ENCODE results near the gene MAFG. TPM values are rescaled to one million over a fixed set of nuclear protein-coding genes. Genes with fewer than 3 reads are reported as not detected.

MAFG gene
- total and polyA plus RNA-seq, 2 of the 13 experiments (the other 11 are each of a cell fraction or from before 2014, with no cell fraction given), result 14.5 to 20.0 TPM

DNA sequence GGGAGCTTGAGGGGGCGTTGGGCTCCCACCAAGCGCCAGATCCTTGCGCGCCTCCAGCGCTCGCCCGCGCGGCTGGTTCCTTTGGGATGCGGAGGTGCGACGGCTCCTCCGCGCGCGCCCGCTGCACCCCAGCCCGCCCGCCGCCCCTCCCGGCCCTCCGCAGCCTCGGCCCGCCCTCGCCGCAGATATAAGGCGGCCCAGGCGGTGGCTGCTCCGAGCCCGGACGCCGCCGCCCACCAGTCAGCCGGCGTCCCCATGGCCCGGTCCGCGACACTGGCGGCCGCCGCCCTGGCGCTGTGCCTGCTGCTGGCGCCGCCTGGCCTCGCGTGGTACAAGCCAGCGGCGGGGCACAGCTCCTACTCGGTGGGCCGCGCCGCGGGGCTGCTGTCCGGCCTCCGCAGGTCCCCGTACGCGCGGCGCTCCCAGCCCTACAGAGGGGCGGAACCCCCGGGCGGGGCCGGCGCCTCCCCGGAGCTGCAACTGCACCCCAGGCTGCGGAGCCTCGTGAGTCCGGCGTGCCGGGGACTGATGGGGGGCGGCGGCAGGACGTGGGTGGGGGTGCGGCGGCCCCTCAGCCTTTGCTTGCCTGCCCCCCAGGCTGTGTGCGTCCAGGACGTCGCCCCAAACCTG lies 25.4 kb downstream of the MAFG start, which contains the start of gene NPB (continued):
- no peak for TF ChIP-seq NPAS2 (CRISPR knock-in tag; IDR thresholded peaks at IDR 0.05; ENCODE audit: borderline replicate concordance)
- no peak for TF ChIP-seq MIER3 (CRISPR knock-in tag; IDR thresholded peaks at IDR 0.05; ENCODE audit: borderline replicate concordance)
- peak; percentile 47 for TF ChIP-seq YY1 (IDR thresholded peaks at IDR 0.05; ENCODE audit: insufficient read depth, insufficient replicate concordance, low read depth, low read length)
- no peak for TF ChIP-seq HNF4G (IDR thresholded peaks at IDR 0.05; ENCODE audit: borderline replicate concordance, low read depth, low read length)
- TF ChIP-seq HNF4G (CRISPR knock-in tag; IDR thresholded peaks at IDR 0.05; ENCODE audit: borderline replicate concordance, low read depth), result peak; percentile 48; the same call in 1 of the 2 replicates
- no peak for TF ChIP-seq AFF4 (CRISPR knock-in tag; IDR thresholded peaks at IDR 0.05)
- no peak for TF ChIP-seq ATM (IDR thresholded peaks at IDR 0.05; ENCODE audit: borderline replicate concordance)
- TF ChIP-seq, protein P1, sequence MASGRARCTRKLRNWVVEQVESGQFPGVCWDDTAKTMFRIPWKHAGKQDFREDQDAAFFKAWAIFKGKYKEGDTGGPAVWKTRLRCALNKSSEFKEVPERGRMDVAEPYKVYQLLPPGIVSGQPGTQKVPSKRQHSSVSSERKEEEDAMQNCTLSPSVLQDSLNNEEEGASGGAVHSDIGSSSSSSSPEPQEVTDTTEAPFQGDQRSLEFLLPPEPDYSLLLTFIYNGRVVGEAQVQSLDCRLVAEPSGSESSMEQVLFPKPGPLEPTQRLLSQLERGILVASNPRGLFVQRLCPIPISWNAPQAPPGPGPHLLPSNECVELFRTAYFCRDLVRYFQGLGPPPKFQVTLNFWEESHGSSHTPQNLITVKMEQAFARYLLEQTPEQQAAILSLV (CRISPR knock-in tag; IDR thresholded peaks at IDR 0.05; ENCODE audit: borderline replicate concordance), result no peak
- TF ChIP-seq, protein P2, sequence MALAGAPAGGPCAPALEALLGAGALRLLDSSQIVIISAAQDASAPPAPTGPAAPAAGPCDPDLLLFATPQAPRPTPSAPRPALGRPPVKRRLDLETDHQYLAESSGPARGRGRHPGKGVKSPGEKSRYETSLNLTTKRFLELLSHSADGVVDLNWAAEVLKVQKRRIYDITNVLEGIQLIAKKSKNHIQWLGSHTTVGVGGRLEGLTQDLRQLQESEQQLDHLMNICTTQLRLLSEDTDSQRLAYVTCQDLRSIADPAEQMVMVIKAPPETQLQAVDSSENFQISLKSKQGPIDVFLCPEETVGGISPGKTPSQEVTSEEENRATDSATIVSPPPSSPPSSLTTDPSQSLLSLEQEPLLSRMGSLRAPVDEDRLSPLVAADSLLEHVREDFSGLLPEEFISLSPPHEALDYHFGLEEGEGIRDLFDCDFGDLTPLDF (CRISPR knock-in tag; IDR thresholded peaks at IDR 0.05), result peak; percentile 3; the same call in 1 of the 2 replicates
- TF ChIP-seq ZNF337 (CRISPR knock-in tag; IDR thresholded peaks at IDR 0.05; ENCODE audit: borderline replicate concordance, low read depth), result no peak
- TF ChIP-seq HOXA5 (CRISPR knock-in tag; IDR thresholded peaks at IDR 0.05), result no peak
- TF ChIP-seq ZNF501 (CRISPR knock-in tag; IDR thresholded peaks at IDR 0.05), result no peak
- no peak for TF ChIP-seq HNRNPUL1 (IDR thresholded peaks at IDR 0.05; ENCODE audit: low read depth, low read length)
- peak; percentile 88; the same call in 1 of the 2 replicates for TF ChIP-seq ZNF790 (CRISPR knock-in tag; IDR thresholded peaks at IDR 0.05; ENCODE audit: borderline replicate concordance)
- TF ChIP-seq IRF1 (CRISPR knock-in tag; IDR thresholded peaks at IDR 0.05; ENCODE audit: low read depth), result peak; percentile 8; the same call in 1 of the 2 replicates
- TF ChIP-seq ZNF709 (CRISPR knock-in tag; IDR thresholded peaks at IDR 0.05), result peak; percentile 42; the same call in 1 of the 2 replicates
- TF ChIP-seq SRY (CRISPR knock-in tag; IDR thresholded peaks at IDR 0.05), result no peak; the same call in 1 of the 2 replicates
- TF ChIP-seq REST (IDR thresholded peaks at IDR 0.05; ENCODE audit: borderline replicate concordance in 1 of 2, low read depth in 1 of 2, low read length in 2 of 2), result no peak

Measured in HepG2 (cell line).